K562 (cell line): ENCODE data around the gene CCDC78. TPM values are rescaled to one million over a fixed set of nuclear protein-coding genes. Genes with fewer than 3 reads are reported as not detected.
A peak's percentile ranks its signal among the peaks of the same experiment; 100 is the strongest.

Experiments used
- CBFB ChIP-seq: sonication (generic); formaldehyde crosslinking; IDR thresholded peaks from 2 replicates; pipeline ENCODE4 v1.4.0; 2020; ENCODE audit warnings: mild to moderate bottlenecking, missing genetic modification reagents
- CBX2 ChIP-seq: fragments of 200-600 bp; sonication (generic); IDR thresholded peaks from one replicate; pipeline ENCODE4 v1.6.1; 2012; ENCODE audit warnings: mild to moderate bottlenecking, low read length, inconsistent platforms; ENCODE audit not compliant: insufficient read depth, poor library complexity, severe bottlenecking
- CREBBP ChIP-seq: IDR thresholded peaks from one replicate; pipeline ENCODE4 v1.6.1; 2012; ENCODE audit warnings: low read depth, mild to moderate bottlenecking, control low read depth, inconsistent platforms, low read length
- EGR1 ChIP-seq: fragments of 450-650 bp; conservative IDR thresholded peaks from 2 replicates; pipeline ENCODE4 v1.6.1; 2017; ENCODE audit warnings: mild to moderate bottlenecking
- ELF4 ChIP-seq: fragments of 450-650 bp; formaldehyde crosslinking; IDR thresholded peaks from 2 replicates; pipeline ENCODE4 v1.4.0; 2022; ENCODE audit warnings: missing genetic modification characterization
- HDGF ChIP-seq: fragments of 450-650 bp; IDR thresholded peaks from 2 replicates; pipeline ENCODE4 v1.6.1; 2016
- HNRNPUL1 ChIP-seq: fragments of 200-400 bp; formaldehyde crosslinking; IDR thresholded peaks from 2 replicates; pipeline ENCODE4 v1.6.1; 2017; ENCODE audit warnings: low read length
- KLF13 ChIP-seq: fragments of 450-650 bp; IDR thresholded peaks from 2 replicates; pipeline ENCODE4 v1.6.1; 2016; ENCODE audit warnings: missing genetic modification characterization, low read depth, mild to moderate bottlenecking, missing compliant biosample characterization, moderate library complexity, borderline replicate concordance
- MLLT1 ChIP-seq, 2 experiments: fragments of 450-650 bp; IDR thresholded peaks; 2 replicates each; pipeline ENCODE4 v1.6.1; 2016
- PKNOX1 ChIP-seq: fragments of 450-650 bp; IDR thresholded peaks from 2 replicates; pipeline ENCODE4 v1.6.1; 2016
- POLR2G ChIP-seq: fragments of 200-400 bp; formaldehyde crosslinking; IDR thresholded peaks from 2 replicates; pipeline ENCODE4 v1.6.1; 2017; ENCODE audit warnings: low read depth, mild to moderate bottlenecking, antibody characterized with exemption, low read length, moderate library complexity
- PRPF4 ChIP-seq: fragments of 200-400 bp; formaldehyde crosslinking; IDR thresholded peaks from one replicate; pipeline ENCODE4 v1.6.1; 2017; ENCODE audit warnings: low read length, low read depth, mild to moderate bottlenecking; ENCODE audit not compliant: insufficient read depth, poor library complexity, severe bottlenecking
- RBM22 ChIP-seq: fragments of 200-400 bp; formaldehyde crosslinking; IDR thresholded peaks from 2 replicates; pipeline ENCODE4 v1.6.1; 2018; ENCODE audit warnings: low read length, low read depth; ENCODE audit not compliant: poor library complexity, severe bottlenecking
- SNRNP70 ChIP-seq: fragments of 200-400 bp; formaldehyde crosslinking; optimal IDR thresholded peaks from 2 replicates; pipeline ENCODE3; 2017; ENCODE audit warnings: low read depth, low read length
- SREBF2 ChIP-seq: sonication (generic); formaldehyde crosslinking; IDR thresholded peaks from 2 replicates; pipeline ENCODE4 v1.4.0; 2020; ENCODE audit warnings: mild to moderate bottlenecking, missing genetic modification reagents
- TAF15 ChIP-seq: fragments of 200-400 bp; formaldehyde crosslinking; IDR thresholded peaks from 2 replicates; pipeline ENCODE4 v1.6.1; 2017; ENCODE audit warnings: mild to moderate bottlenecking, low read depth, low read length, moderate library complexity
- TAF9B ChIP-seq: fragments of 450-650 bp; IDR thresholded peaks from 2 replicates; pipeline ENCODE4 v1.6.1; 2018; ENCODE audit warnings: mild to moderate bottlenecking; ENCODE audit not compliant: partially characterized antibody
- TAL1 ChIP-seq: fragments of 450-650 bp; IDR thresholded peaks from 2 replicates; pipeline ENCODE4 v1.6.1; 2016; ENCODE audit warnings: mild to moderate bottlenecking
- TFAM ChIP-seq: fragments of 250-450 bp; sonication (Bioruptor Pico); conservative IDR thresholded peaks from 2 replicates; pipeline ENCODE4 v1.5.0; 2021; ENCODE audit warnings: mild to moderate bottlenecking, moderate library complexity
- TSC22D4 ChIP-seq: fragments of 450-650 bp; IDR thresholded peaks from 2 replicates; pipeline ENCODE4 v1.6.1; 2016; ENCODE audit warnings: missing genetic modification characterization, missing biosample characterization, control low read depth
- USF1 ChIP-seq: sonication (generic); formaldehyde crosslinking; IDR thresholded peaks from 2 replicates; pipeline ENCODE4 v1.9.0; 2022; ENCODE audit warnings: mild to moderate bottlenecking, missing genetic modification reagents
- ZNF174 ChIP-seq: fragments of 250-450 bp; sonication (Bioruptor Pico); IDR thresholded peaks from 2 replicates; pipeline ENCODE4 v1.4.0; 2020; ENCODE audit warnings: mild to moderate bottlenecking
- ZNF277 ChIP-seq: fragments of 250-450 bp; sonication (Bioruptor Pico); IDR thresholded peaks from 2 replicates; pipeline ENCODE4 v1.8.0; 2022; ENCODE audit warnings: inconsistent platforms, mild to moderate bottlenecking, moderate library complexity, borderline replicate concordance
- ZNF707 ChIP-seq: fragments of 250-450 bp; sonication (Bioruptor Pico); conservative IDR thresholded peaks from 2 replicates; pipeline ENCODE4 v1.8.0; 2022; ENCODE audit warnings: inconsistent platforms, mild to moderate bottlenecking, moderate library complexity
- ZNF79 ChIP-seq: fragments of 250-450 bp; sonication (Bioruptor Pico); IDR thresholded peaks from 2 replicates; pipeline ENCODE4 v1.4.0; 2020; ENCODE audit warnings: low read depth, mild to moderate bottlenecking, moderate library complexity
- polyA plus RNA-seq, 8 experiments: library from polyadenylated mRNA; depleted of rRNA in 4 of 8; stranded (reverse) in 5 of 8; unstranded in 3 of 8; fragments of >200 nt; fragmentation: Nextera tagmentation in 2 of 8; fragmentation: Illumina TruSeq in 1 of 8; extraction: Ambion mirVana in 2 of 8; extraction: Trizol in 1 of 8; gene quantifications; 2 replicates each; pipeline versions ENCODE4 v1.2.1 to v1.2.3, GENCODE V29; 2011 to 2014; ENCODE audit warnings: inconsistent platforms in 1 of 8, missing spikeins in 1 of 8
- total RNA-seq, 7 experiments: library from RNA; depleted of rRNA in 6 of 7; stranded (reverse); fragments of >200 nt in 6 of 7; fragmentation: Illumina TruSeq in 2 of 7; extraction: Trizol in 2 of 7; gene quantifications; 2 replicates each; pipeline versions ENCODE4 v1.2.1 to v1.2.3, GENCODE V29; 2011 to 2021; ENCODE audit warnings: low replicate concordance in 1 of 7

The CCDC78 gene
- total and polyA plus RNA-seq, 9 of the 15 experiments (the other 6 are each of a cell fraction or from before 2014, with no cell fraction given), result 0.24 to 17.7 (median 2.9) TPM

GRCh38 chr16:729768-730665 lies 3.8 kb upstream of the CCDC78 start (continued):
- TF ChIP-seq TSC22D4 (tag) (no peak), ZNF79 (no peak), CREBBP (no peak), MLLT1 (IDR thresholded peaks at IDR 0.05) (no peak), TAL1 (no peak), USF1 (CRISPR knock-in tag) (no peak), CBFB (CRISPR knock-in tag) (no peak), PKNOX1 (no peak), TAF9B (no peak), HNRNPUL1 (peak; percentile 73; the same call in 1 of the 2 replicates), TFAM (CRISPR knock-in tag) (no peak), ELF4 (CRISPR knock-in tag) (no peak), HDGF (no peak), SREBF2 (CRISPR knock-in tag) (no peak), ZNF277 (CRISPR knock-in tag) (no peak), TAF15 (no peak), SNRNP70 (peak; percentile 2), ZNF174 (CRISPR knock-in tag) (no peak), PRPF4 (peak; percentile 32), KLF13 (tag) (no peak), ZNF707 (CRISPR knock-in tag) (no peak), CBX2 (no peak), POLR2G (peak; percentile 80), EGR1 (no peak), RBM22 (peak; percentile 57)
